DND-41 (cell line): ENCODE results near the gene SENP2.

ENCODE experiments used
- CTCF ChIP-seq: IDR thresholded peaks from 2 replicates; pipeline ENCODE4 v1.5.1; 2012; ENCODE audit warnings: borderline replicate concordance, low read length, moderate library complexity, mild to moderate bottlenecking; ENCODE audit not compliant: poor library complexity, severe bottlenecking; ENCODE audit errors: extremely low read depth
- EZH2 ChIP-seq: IDR thresholded peaks from 3 replicates; pipeline ENCODE4 v1.6.1; 2012; ENCODE audit warnings: borderline replicate concordance, low read depth, mild to moderate bottlenecking, moderate library complexity, low read length, inconsistent platforms; ENCODE audit not compliant: severe bottlenecking

DNA sequence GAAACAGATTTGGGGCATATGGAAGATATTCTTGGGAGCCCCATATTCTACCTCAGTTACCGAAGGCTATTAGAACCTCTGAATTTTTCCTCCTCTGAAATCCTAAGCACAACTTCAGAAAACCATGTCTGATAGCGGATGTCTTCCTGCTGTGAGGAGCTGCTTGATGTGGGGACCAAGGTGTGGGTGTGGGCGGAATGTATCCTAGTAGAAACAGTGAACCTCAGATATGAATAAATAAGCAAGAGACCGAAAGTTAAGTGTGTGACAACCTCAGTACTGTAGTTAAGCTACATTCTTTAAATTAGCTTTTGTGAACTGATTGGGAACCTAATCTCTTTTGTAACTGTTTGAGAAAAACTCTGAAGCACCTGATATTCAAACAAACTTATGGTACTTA, 46.9 kb downstream of the SENP2 start:
- TF ChIP-seq CTCF: no peak
- no peak for TF ChIP-seq EZH2
